Hematopoietic multipotent progenitor cell treated with erythropoietin and hydrocortisone succinate and interleukin-3 and kit ligand, for 6 days (in vitro differentiated cells): ENCODE results near the gene RAD51B.
"Not testable (repeated sequence)": the region's sequence is repeated elsewhere in the genome, so short reads cannot be mapped to it uniquely, and the experiment has no call there.

Source experiments
- DNase-seq: peaks from one replicate; pipeline ENCODE4 v3.0.0-alpha.2; 2015

Gene RAD51B

GRCh38 chr14:68085742-68086141 is 266.2 kb downstream of the RAD51B start:
- no peak for DNase-seq

- no peak for DNase-seq
These were observed 268.9 kb downstream of the RAD51B start for GRCh38 chr14:68088451-68088854.

GRCh38 chr14:68089146-68089731 is 269.7 kb downstream of the RAD51B start:
- no peak for DNase-seq

- DNase-seq = no peak
These were observed 274.6 kb downstream of the RAD51B start for GRCh38 chr14:68094158-68094557.

- no peak for DNase-seq
These were observed 275.2 kb downstream of the RAD51B start for GRCh38 chr14:68094752-68095151.

GRCh38 chr14:68097727-68098126 is 278.1 kb downstream of the RAD51B start:
- DNase-seq = no peak

GRCh38 chr14:68098834-68099233 is 279.3 kb downstream of the RAD51B start:
- DNase-seq = no peak

- DNase-seq = no peak
These were observed 280.0 kb downstream of the RAD51B start for GRCh38 chr14:68099495-68100045.

- DNase-seq = not testable (repeated sequence)
These were observed 282.2 kb downstream of the RAD51B start for GRCh38 chr14:68101715-68102301.

- DNase-seq = no peak
These were observed 284.3 kb downstream of the RAD51B start for GRCh38 chr14:68103853-68104252.

GRCh38 chr14:68104518-68104917 is 284.9 kb downstream of the RAD51B start:
- DNase-seq = no peak

- no peak for DNase-seq
These were observed 286.2 kb downstream of the RAD51B start for GRCh38 chr14:68105816-68106215.

- no peak for DNase-seq
These were observed 286.9 kb downstream of the RAD51B start for GRCh38 chr14:68106456-68106855.

- no peak for DNase-seq
These were observed 287.3 kb downstream of the RAD51B start for GRCh38 chr14:68106905-68107304.

GRCh38 chr14:68109132-68109900 is 289.7 kb downstream of the RAD51B start:
- DNase-seq = no peak

- DNase-seq = no peak
These were observed 291.7 kb downstream of the RAD51B start for GRCh38 chr14:68111097-68111852.

GRCh38 chr14:68111853-68112270 is 292.3 kb downstream of the RAD51B start:
- no peak for DNase-seq

- no peak for DNase-seq
These were observed 292.9 kb downstream of the RAD51B start for GRCh38 chr14:68112442-68112841.

GRCh38 chr14:68113343-68113930 is 293.9 kb downstream of the RAD51B start:
- DNase-seq = no peak

- not testable (repeated sequence) for DNase-seq
These were observed 296.4 kb downstream of the RAD51B start for GRCh38 chr14:68115952-68116351.

- no peak for DNase-seq
These were observed 303.1 kb downstream of the RAD51B start for GRCh38 chr14:68122651-68123050.

- no peak for DNase-seq
These were observed 304.5 kb downstream of the RAD51B start for GRCh38 chr14:68124050-68124449.
